DND-41 (cell line): ENCODE data around the gene A2M.

Source experiments
- EZH2 ChIP-seq: IDR thresholded peaks from 3 replicates; pipeline ENCODE4 v1.6.1; 2012; ENCODE audit warnings: borderline replicate concordance, low read depth, mild to moderate bottlenecking, moderate library complexity, low read length, inconsistent platforms; ENCODE audit not compliant: severe bottlenecking
- TF ChIP-seq, protein P1 (sequence below): IDR thresholded peaks from 2 replicates; pipeline ENCODE4 v1.5.1; 2012; ENCODE audit warnings: borderline replicate concordance, low read length, moderate library complexity, mild to moderate bottlenecking; ENCODE audit not compliant: poor library complexity, severe bottlenecking; ENCODE audit errors: extremely low read depth

DNA sequence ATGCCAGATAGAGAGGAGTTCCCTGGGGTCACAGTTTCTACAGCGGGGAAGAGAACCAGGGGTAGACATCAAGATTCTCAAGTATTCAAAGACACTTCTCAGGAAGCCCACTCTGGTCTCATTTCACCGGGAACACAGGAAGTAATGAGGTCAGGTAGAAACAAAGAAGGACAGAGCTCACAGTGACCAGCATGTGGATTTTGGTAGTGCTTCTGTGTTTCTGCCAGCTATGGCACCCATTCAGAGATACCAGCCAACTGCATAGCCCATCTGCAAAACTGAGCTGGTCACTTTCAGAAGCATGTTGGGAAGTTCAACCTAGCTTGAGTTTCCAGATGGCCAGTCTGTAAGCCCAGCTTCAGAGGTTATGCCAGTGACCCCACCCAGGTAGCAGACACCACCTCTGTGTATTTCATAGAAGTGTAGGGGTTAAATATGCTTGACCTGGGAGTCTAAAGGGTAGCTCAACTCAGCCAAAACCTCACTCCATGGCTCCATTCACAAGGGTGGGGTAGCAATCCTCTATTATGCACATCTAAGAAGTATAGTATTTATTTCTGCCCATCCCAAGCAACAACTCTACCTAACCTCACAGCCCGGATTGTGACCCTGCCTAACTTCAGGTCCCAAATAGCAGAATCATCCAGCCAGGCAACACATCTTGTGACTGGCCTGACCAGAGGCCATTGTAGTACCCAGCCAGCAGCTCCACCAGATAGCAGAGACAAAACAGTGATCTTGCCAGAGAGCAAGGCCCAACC lies 33.9 kb downstream of the A2M start:
- TF ChIP-seq, protein P1, sequence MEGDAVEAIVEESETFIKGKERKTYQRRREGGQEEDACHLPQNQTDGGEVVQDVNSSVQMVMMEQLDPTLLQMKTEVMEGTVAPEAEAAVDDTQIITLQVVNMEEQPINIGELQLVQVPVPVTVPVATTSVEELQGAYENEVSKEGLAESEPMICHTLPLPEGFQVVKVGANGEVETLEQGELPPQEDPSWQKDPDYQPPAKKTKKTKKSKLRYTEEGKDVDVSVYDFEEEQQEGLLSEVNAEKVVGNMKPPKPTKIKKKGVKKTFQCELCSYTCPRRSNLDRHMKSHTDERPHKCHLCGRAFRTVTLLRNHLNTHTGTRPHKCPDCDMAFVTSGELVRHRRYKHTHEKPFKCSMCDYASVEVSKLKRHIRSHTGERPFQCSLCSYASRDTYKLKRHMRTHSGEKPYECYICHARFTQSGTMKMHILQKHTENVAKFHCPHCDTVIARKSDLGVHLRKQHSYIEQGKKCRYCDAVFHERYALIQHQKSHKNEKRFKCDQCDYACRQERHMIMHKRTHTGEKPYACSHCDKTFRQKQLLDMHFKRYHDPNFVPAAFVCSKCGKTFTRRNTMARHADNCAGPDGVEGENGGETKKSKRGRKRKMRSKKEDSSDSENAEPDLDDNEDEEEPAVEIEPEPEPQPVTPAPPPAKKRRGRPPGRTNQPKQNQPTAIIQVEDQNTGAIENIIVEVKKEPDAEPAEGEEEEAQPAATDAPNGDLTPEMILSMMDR, result no peak
- TF ChIP-seq EZH2, result no peak
